Ovary (tissue), 3 donors: Measurements from ENCODE around the gene COA8.

Experiments
- EP300 ChIP-seq: sonication (generic); formaldehyde crosslinking; IDR thresholded peaks from one replicate; pipeline ENCODE4 v1.6.1; 2017; ENCODE audit warnings: antibody characterized with exemption
- TF ChIP-seq, protein P1 (sequence below), 3 donors: fragments of 450-650 bp in 2 of 3; fragments of 200-600 bp in 1 of 3; IDR thresholded peaks; one replicate each; pipeline versions ENCODE4 v1.5.1 to v1.8.0; 2016 to 2022; ENCODE audit warnings: antibody characterized with exemption in 3 of 3, mild to moderate bottlenecking in 1 of 3
- donor health status: DM: no; HTN: no; CAD: no.

DNA sequence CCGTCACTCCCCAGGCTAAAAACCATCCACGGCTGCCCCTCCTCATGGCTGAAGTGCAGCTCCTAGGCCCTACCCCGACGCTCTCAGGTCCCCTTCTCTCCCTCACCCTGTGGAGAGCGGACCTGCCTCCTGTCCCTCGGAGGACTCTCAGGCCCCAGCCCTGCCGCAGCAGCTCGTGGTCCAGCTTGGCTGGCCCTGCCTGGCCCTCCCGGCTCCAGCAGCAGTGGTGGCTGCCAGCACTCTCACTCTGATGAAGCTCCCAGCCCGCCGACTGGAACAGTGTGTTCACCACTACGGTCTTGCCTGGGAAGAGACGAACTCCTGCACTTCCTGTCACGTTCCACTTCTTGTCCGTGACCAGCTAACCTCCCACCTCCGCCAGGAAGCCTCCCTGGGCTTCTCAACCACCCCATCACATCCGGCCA, 11.4 kb upstream of the COA8 start:
- TF ChIP-seq, protein P1, sequence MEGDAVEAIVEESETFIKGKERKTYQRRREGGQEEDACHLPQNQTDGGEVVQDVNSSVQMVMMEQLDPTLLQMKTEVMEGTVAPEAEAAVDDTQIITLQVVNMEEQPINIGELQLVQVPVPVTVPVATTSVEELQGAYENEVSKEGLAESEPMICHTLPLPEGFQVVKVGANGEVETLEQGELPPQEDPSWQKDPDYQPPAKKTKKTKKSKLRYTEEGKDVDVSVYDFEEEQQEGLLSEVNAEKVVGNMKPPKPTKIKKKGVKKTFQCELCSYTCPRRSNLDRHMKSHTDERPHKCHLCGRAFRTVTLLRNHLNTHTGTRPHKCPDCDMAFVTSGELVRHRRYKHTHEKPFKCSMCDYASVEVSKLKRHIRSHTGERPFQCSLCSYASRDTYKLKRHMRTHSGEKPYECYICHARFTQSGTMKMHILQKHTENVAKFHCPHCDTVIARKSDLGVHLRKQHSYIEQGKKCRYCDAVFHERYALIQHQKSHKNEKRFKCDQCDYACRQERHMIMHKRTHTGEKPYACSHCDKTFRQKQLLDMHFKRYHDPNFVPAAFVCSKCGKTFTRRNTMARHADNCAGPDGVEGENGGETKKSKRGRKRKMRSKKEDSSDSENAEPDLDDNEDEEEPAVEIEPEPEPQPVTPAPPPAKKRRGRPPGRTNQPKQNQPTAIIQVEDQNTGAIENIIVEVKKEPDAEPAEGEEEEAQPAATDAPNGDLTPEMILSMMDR (IDR thresholded peaks at IDR 0.05): no peak
- no peak for TF ChIP-seq EP300
